ENCODE data around the gene SPEM2. TPM values are rescaled to one million over a fixed set of nuclear protein-coding genes. Genes with fewer than 3 reads are reported as not detected.
"Not testable (repeated sequence)": the region's sequence is repeated elsewhere in the genome, so short reads cannot be mapped to it uniquely, and the experiment has no call there.

Gene SPEM2
- total RNA-seq, 1 experiment from 2014 or later: not detected

- ATAC-seq (no peak), DNase-seq (no peak)
- H3F3A ChIP-seq (ENCODE audit: low read length, unreplicated experiment): no peaks in the 10 kb centered on the region
- H3K4me3 ChIP-seq (ENCODE audit: low read length): no peak overlapping the region
- CTCF ChIA-PET: interaction anchor here (0.6 kb wide), 1 partner anchor 38 kb away, joined by 8 read pairs; no protein-coding TSS in a partner anchor
- no peaks in the 10 kb centered on the region for H3K9me2 ChIP-seq (replicated peaks; ENCODE audit: low read length)
- BruUV-seq (replicated peaks): no TSS peak
- no peak overlapping the region for H3K9ac ChIP-seq (ENCODE audit: low read length)
- POLR2A ChIA-PET (ENCODE audit: unreplicated experiment): no interaction called here
- no peaks in the 10 kb centered on the region for H3K4me1 ChIP-seq (ENCODE audit: insufficient read depth, low read length)
- no peak overlapping the region for H2AFZ ChIP-seq (ENCODE audit: low read length)
- no peaks in the 10 kb centered on the region; the same call in 1 of the 2 replicates for H3K36me3 ChIP-seq (ENCODE audit: low read depth, low read length)
- H4K20me1 ChIP-seq (ENCODE audit: low read length): no peaks in the 10 kb centered on the region
- peaks cover 20% of the 10 kb centered on the region; the same call in 1 of the 2 replicates for H3K79me2 ChIP-seq (ENCODE audit: low read length)
- no peak overlapping the region for H3K27ac ChIP-seq (ENCODE audit: low read length)
- H3K27me3 ChIP-seq (ENCODE audit: low read length): no peaks in the 10 kb centered on the region
- no peak for TF ChIP-seq EZH2 (IDR thresholded peaks at IDR 0.05; ENCODE audit: low read length, unreplicated experiment)
- TF ChIP-seq CTCF (conservative IDR thresholded peaks at IDR 0.05; ENCODE audit: low read depth, low read length): no peak
- no peak for TF ChIP-seq EZH2phosphoT487 (IDR thresholded peaks at IDR 0.05; ENCODE audit: borderline replicate concordance, low read length)
- no peaks in the 10 kb centered on the region for H3K9me3 ChIP-seq (ENCODE audit: low read length)
- no peak overlapping the region for H3K4me2 ChIP-seq (ENCODE audit: low read length)
- intact Hi-C loops (cut with micrococcal nuclease): no loop called here
Measured at GRCh38 chr17:7467498-7467897, 42.1 kb downstream of the SPEM2 start.

GRCh38 chr17:7468290-7468689 lies 42.9 kb downstream of the SPEM2 start:
- Histone ChIP-seq H3K9me2 (replicated peaks; ENCODE audit: low read length) (no peaks in the 10 kb centered on the region), H3K9ac (ENCODE audit: low read length) (no peak overlapping the region), H3K4me1 (ENCODE audit: insufficient read depth, low read length) (no peaks in the 10 kb centered on the region), H3F3A (ENCODE audit: low read length, unreplicated experiment) (no peaks in the 10 kb centered on the region), H2AFZ (ENCODE audit: low read length) (no peak overlapping the region), H3K27ac (ENCODE audit: low read length) (no peak overlapping the region), H3K36me3 (ENCODE audit: low read depth, low read length) (no peaks in the 10 kb centered on the region; the same call in 1 of the 2 replicates), H4K20me1 (ENCODE audit: low read length) (no peaks in the 10 kb centered on the region), H3K9me3 (ENCODE audit: low read length) (no peaks in the 10 kb centered on the region), H3K4me3 (ENCODE audit: low read length) (no peak overlapping the region), H3K4me2 (ENCODE audit: low read length) (no peak overlapping the region), H3K27me3 (ENCODE audit: low read length) (no peaks in the 10 kb centered on the region), H3K79me2 (ENCODE audit: low read length) (peaks cover 20% of the 10 kb centered on the region; the same call in 1 of the 2 replicates)
- no TSS peak for BruUV-seq (replicated peaks)
- ATAC-seq (no peak), DNase-seq (no peak)
- TF ChIP-seq EZH2 (IDR thresholded peaks at IDR 0.05; ENCODE audit: low read length, unreplicated experiment) (no peak), EZH2phosphoT487 (IDR thresholded peaks at IDR 0.05; ENCODE audit: borderline replicate concordance, low read length) (no peak), CTCF (conservative IDR thresholded peaks at IDR 0.05; ENCODE audit: low read depth, low read length) (no peak)
- ChIA-PET POLR2A (ENCODE audit: unreplicated experiment) (no interaction called here), CTCF (no interaction called here)
- intact Hi-C loops (cut with micrococcal nuclease): no loop called here

- no peaks in the 10 kb centered on the region for H4K20me1 ChIP-seq (ENCODE audit: low read length)
- no peak for ATAC-seq
Measured at GRCh38 chr17:7468804-7469389, 43.5 kb downstream of the SPEM2 start.

GRCh38 chr17:7469843-7470242 lies 44.4 kb downstream of the SPEM2 start:
- BruUV-seq (replicated peaks); H3K4me1 ChIP-seq (ENCODE audit: insufficient read depth, low read length); POLR2A ChIA-PET (ENCODE audit: unreplicated experiment); CTCF ChIA-PET; H3K9me2 ChIP-seq (replicated peaks; ENCODE audit: low read length); DNase-seq; H2AFZ ChIP-seq (ENCODE audit: low read length); H3K9me3 ChIP-seq (ENCODE audit: low read length); H3K4me2 ChIP-seq (ENCODE audit: low read length); intact Hi-C loops (cut with micrococcal nuclease); ATAC-seq; H3K9ac ChIP-seq (ENCODE audit: low read length); H3K27ac ChIP-seq (ENCODE audit: low read length); H4K20me1 ChIP-seq (ENCODE audit: low read length); H3K4me3 ChIP-seq (ENCODE audit: low read length); H3F3A ChIP-seq (ENCODE audit: low read length, unreplicated experiment); H3K27me3 ChIP-seq (ENCODE audit: low read length); H3K36me3 ChIP-seq (ENCODE audit: low read depth, low read length): not testable (repeated sequence)
- peaks cover 36% of the 10 kb centered on the region for H3K79me2 ChIP-seq (ENCODE audit: low read length)

More at GRCh38 chr17:7468804-7469389, 43.5 kb downstream of the SPEM2 start:
- no peaks in the 10 kb centered on the region for H3K36me3 ChIP-seq (ENCODE audit: low read depth, low read length)
- H3K4me3 ChIP-seq (ENCODE audit: low read length): no peak overlapping the region
- H3K79me2 ChIP-seq (ENCODE audit: low read length): peaks cover 27% of the 10 kb centered on the region
- H3K27me3 ChIP-seq (ENCODE audit: low read length): no peaks in the 10 kb centered on the region
- no peaks in the 10 kb centered on the region for H3K4me1 ChIP-seq (ENCODE audit: insufficient read depth, low read length)
- no peak overlapping the region for H3K27ac ChIP-seq (ENCODE audit: low read length)
- no peaks in the 10 kb centered on the region for H3F3A ChIP-seq (ENCODE audit: low read length, unreplicated experiment)
- ChIA-PET POLR2A (ENCODE audit: unreplicated experiment) (no interaction called here), CTCF (no interaction called here)
- H3K4me2 ChIP-seq (ENCODE audit: low read length): no peak overlapping the region
- no peak overlapping the region for H2AFZ ChIP-seq (ENCODE audit: low read length)
- H3K9ac ChIP-seq (ENCODE audit: low read length): no peak overlapping the region
- TF ChIP-seq EZH2phosphoT487 (IDR thresholded peaks at IDR 0.05; ENCODE audit: borderline replicate concordance, low read length) (no peak), EZH2 (IDR thresholded peaks at IDR 0.05; ENCODE audit: low read length, unreplicated experiment) (no peak), CTCF (conservative IDR thresholded peaks at IDR 0.05; ENCODE audit: low read depth, low read length) (no peak)
- H3K9me2 ChIP-seq (replicated peaks; ENCODE audit: low read length): no peaks in the 10 kb centered on the region
- no peaks in the 10 kb centered on the region for H3K9me3 ChIP-seq (ENCODE audit: low read length)
- DNase-seq: no peak
- no TSS peak for BruUV-seq (replicated peaks)
- intact Hi-C loops (cut with micrococcal nuclease): no loop called here
